Activated naive CD8-positive, alpha-beta T cell (primary cell): ENCODE measurements around the gene GALNT11.
"Not testable (repeated sequence)": the region's sequence is repeated elsewhere in the genome, so short reads cannot be mapped to it uniquely, and the experiment has no call there.

ENCODE experiments used
- H3K27ac Mint-ChIP-seq: one replicate; pipeline ENCODE4 v1.8.0; 2021; ENCODE audit warnings: mixed read lengths
- H3K27me3 Mint-ChIP-seq: one replicate; pipeline ENCODE4 v1.8.0; 2021; ENCODE audit warnings: mixed read lengths
- H3K36me3 Mint-ChIP-seq: one replicate; pipeline ENCODE4 v1.8.0; 2021; ENCODE audit warnings: mixed read lengths
- H3K4me1 Mint-ChIP-seq: one replicate; pipeline ENCODE4 v1.8.0; 2021; ENCODE audit warnings: low read depth, mixed read lengths
- H3K4me3 Mint-ChIP-seq: one replicate; pipeline ENCODE4 v1.8.0; 2021; ENCODE audit warnings: mild to moderate bottlenecking, mixed read lengths
- H3K9me3 Mint-ChIP-seq: one replicate; pipeline ENCODE4 v1.8.0; 2021; ENCODE audit warnings: low read depth, mixed read lengths

GALNT11 gene

GRCh38 chr7:152050547-152050971 is 25.1 kb downstream of the GALNT11 start:
- Mint-ChIP-seq H3K4me1 (peaks cover 23% of the 10 kb centered on the region), H3K27me3 (no peaks in the 10 kb centered on the region)

GRCh38 chr7:152051968-152052367 is 26.5 kb downstream of the GALNT11 start:
- Mint-ChIP-seq H3K27ac (no peak overlapping the region), H3K4me3 (no peak overlapping the region), H3K27me3 (no peaks in the 10 kb centered on the region), H3K9me3 (peaks cover 5% of the 10 kb centered on the region), H3K36me3 (peaks cover 11% of the 10 kb centered on the region), H3K4me1 (peaks cover 19% of the 10 kb centered on the region)

More at GRCh38 chr7:152050547-152050971, 25.1 kb downstream of the GALNT11 start:
- H3K27ac Mint-ChIP-seq: no peak overlapping the region
- peaks cover 18% of the 10 kb centered on the region for H3K36me3 Mint-ChIP-seq
- no peak overlapping the region for H3K4me3 Mint-ChIP-seq
- H3K9me3 Mint-ChIP-seq: peaks cover 19% of the 10 kb centered on the region

GRCh38 chr7:152052771-152053170 is 27.3 kb downstream of the GALNT11 start:
- H3K36me3 Mint-ChIP-seq: peaks cover 13% of the 10 kb centered on the region
- no peaks in the 10 kb centered on the region for H3K27me3 Mint-ChIP-seq
- no peak overlapping the region for H3K4me3 Mint-ChIP-seq

GRCh38 chr7:152054367-152055230 is 29.1 kb downstream of the GALNT11 start:
- Mint-ChIP-seq H3K27ac (no peak overlapping the region), H3K36me3 (peaks cover 17% of the 10 kb centered on the region), H3K27me3 (no peaks in the 10 kb centered on the region), H3K4me3 (no peak overlapping the region), H3K9me3 (no peaks in the 10 kb centered on the region), H3K4me1 (peaks cover 17% of the 10 kb centered on the region)

More at GRCh38 chr7:152052771-152053170, 27.3 kb downstream of the GALNT11 start:
- Mint-ChIP-seq H3K9me3 (peaks cover 5% of the 10 kb centered on the region), H3K27ac (no peak overlapping the region), H3K4me1 (peaks cover 21% of the 10 kb centered on the region)

GRCh38 chr7:152056621-152057274 is 31.3 kb downstream of the GALNT11 start:
- peaks cover 13% of the 10 kb centered on the region for H3K4me1 Mint-ChIP-seq
- H3K9me3 Mint-ChIP-seq: no peaks in the 10 kb centered on the region
- no peaks in the 10 kb centered on the region for H3K27me3 Mint-ChIP-seq
- peaks cover 23% of the 10 kb centered on the region for H3K36me3 Mint-ChIP-seq
- H3K4me3 Mint-ChIP-seq: no peak overlapping the region
- no peak overlapping the region for H3K27ac Mint-ChIP-seq

GRCh38 chr7:152059311-152059710 is 33.8 kb downstream of the GALNT11 start:
- no peak overlapping the region for H3K4me3 Mint-ChIP-seq
- peaks cover 21% of the 10 kb centered on the region for H3K4me1 Mint-ChIP-seq
- H3K36me3 Mint-ChIP-seq: peaks cover 23% of the 10 kb centered on the region
- H3K27ac Mint-ChIP-seq: no peak overlapping the region
- no peaks in the 10 kb centered on the region for H3K27me3 Mint-ChIP-seq
- no peaks in the 10 kb centered on the region for H3K9me3 Mint-ChIP-seq

- H3K27me3 Mint-ChIP-seq, H3K27ac Mint-ChIP-seq, H3K9me3 Mint-ChIP-seq, H3K4me3 Mint-ChIP-seq: not testable (repeated sequence)
- Mint-ChIP-seq H3K36me3 (peaks cover 24% of the 10 kb centered on the region), H3K4me1 (peaks cover 27% of the 10 kb centered on the region)
These were observed 35.6 kb downstream of the GALNT11 start for GRCh38 chr7:152061086-152061485.

GRCh38 chr7:152063192-152063591 is 37.7 kb downstream of the GALNT11 start:
- H3K36me3 Mint-ChIP-seq: peaks cover 30% of the 10 kb centered on the region
- H3K4me1 Mint-ChIP-seq: peaks cover 41% of the 10 kb centered on the region
- not testable (repeated sequence) for H3K4me3 Mint-ChIP-seq, H3K9me3 Mint-ChIP-seq, H3K27me3 Mint-ChIP-seq, H3K27ac Mint-ChIP-seq

GRCh38 chr7:152063821-152064220 is 38.3 kb downstream of the GALNT11 start:
- not testable (repeated sequence) for H3K27me3 Mint-ChIP-seq, H3K27ac Mint-ChIP-seq, H3K4me3 Mint-ChIP-seq, H3K9me3 Mint-ChIP-seq
- H3K4me1 Mint-ChIP-seq: peaks cover 44% of the 10 kb centered on the region
- H3K36me3 Mint-ChIP-seq: peaks cover 30% of the 10 kb centered on the region

- peaks cover 50% of the 10 kb centered on the region for H3K4me1 Mint-ChIP-seq
- H3K4me3 Mint-ChIP-seq: not testable (repeated sequence)
These were observed 40.4 kb downstream of the GALNT11 start for GRCh38 chr7:152065800-152066344.

GRCh38 chr7:152072421-152072820 is 46.9 kb downstream of the GALNT11 start:
- Mint-ChIP-seq H3K4me1 (peaks cover 47% of the 10 kb centered on the region), H3K27me3 (no peaks in the 10 kb centered on the region), H3K36me3 (peaks cover 15% of the 10 kb centered on the region), H3K4me3 (no peak overlapping the region), H3K27ac (no peak overlapping the region), H3K9me3 (peaks cover 5% of the 10 kb centered on the region)

More at GRCh38 chr7:152065800-152066344, 40.4 kb downstream of the GALNT11 start:
- not testable (repeated sequence) for H3K9me3 Mint-ChIP-seq, H3K27ac Mint-ChIP-seq, H3K27me3 Mint-ChIP-seq
- H3K36me3 Mint-ChIP-seq: peaks cover 33% of the 10 kb centered on the region

GRCh38 chr7:152073352-152073751 is 47.9 kb downstream of the GALNT11 start:
- Mint-ChIP-seq H3K4me3 (no peak overlapping the region), H3K36me3 (peaks cover 10% of the 10 kb centered on the region), H3K27me3 (no peaks in the 10 kb centered on the region)

GRCh38 chr7:152074673-152075072 is 49.2 kb downstream of the GALNT11 start:
- Mint-ChIP-seq H3K9me3 (peaks cover 3% of the 10 kb centered on the region), H3K36me3 (peaks cover 7% of the 10 kb centered on the region), H3K4me3 (no peak overlapping the region), H3K27me3 (no peaks in the 10 kb centered on the region), H3K27ac (no peak overlapping the region), H3K4me1 (peaks cover 55% of the 10 kb centered on the region)

More at GRCh38 chr7:152073352-152073751, 47.9 kb downstream of the GALNT11 start:
- Mint-ChIP-seq H3K4me1 (peaks cover 48% of the 10 kb centered on the region), H3K9me3 (peaks cover 3% of the 10 kb centered on the region), H3K27ac (no peak overlapping the region)

- not testable (repeated sequence) for H3K4me3 Mint-ChIP-seq, H3K9me3 Mint-ChIP-seq, H3K27me3 Mint-ChIP-seq, H3K27ac Mint-ChIP-seq, H3K36me3 Mint-ChIP-seq
- H3K4me1 Mint-ChIP-seq: peaks cover 58% of the 10 kb centered on the region
These were observed 49.9 kb downstream of the GALNT11 start for GRCh38 chr7:152075379-152075778.

- peak overlapping the region; percentile 2 for H3K27ac Mint-ChIP-seq
- H3K36me3 Mint-ChIP-seq: peaks cover 2% of the 10 kb centered on the region
- H3K27me3 Mint-ChIP-seq: no peaks in the 10 kb centered on the region
- no peaks in the 10 kb centered on the region for H3K9me3 Mint-ChIP-seq
- H3K4me3 Mint-ChIP-seq: no peak overlapping the region
- H3K4me1 Mint-ChIP-seq: peaks cover 60% of the 10 kb centered on the region
These were observed 50.9 kb downstream of the GALNT11 start for GRCh38 chr7:152076324-152076821.
